DND-41 (cell line): ENCODE results near the gene LYZ.

Source experiments
- ATAC-seq: fragments of 200-7000 bp; cut with Tn5 transposase; 3 replicates; pipeline ENCODE4 v1.9.1; 2021; ENCODE audit warnings: low read depth; ENCODE audit not compliant: insufficient read depth
- DNase-seq: peaks from one replicate; pipeline ENCODE4 v3.0.0-alpha.2; 2020
- H2AFZ ChIP-seq: 2 replicates; pipeline ENCODE4 v1.6.0; 2012; ENCODE audit warnings: low read depth, low read length
- H3K27ac ChIP-seq: 2 replicates; pipeline ENCODE4 v1.5.1; 2012; ENCODE audit warnings: low read length, inconsistent platforms
- H3K27me3 ChIP-seq: fragments of 200-600 bp; sonication (generic); 2 replicates; pipeline ENCODE4 v1.6.0; 2012; ENCODE audit warnings: low read length, mild to moderate bottlenecking, inconsistent platforms; ENCODE audit not compliant: insufficient read depth, poor library complexity
- H3K36me3 ChIP-seq: 2 replicates; pipeline ENCODE4 v1.5.1; 2012; ENCODE audit warnings: low read length, inconsistent platforms; ENCODE audit not compliant: insufficient read depth
- H3K4me1 ChIP-seq: 2 replicates; pipeline ENCODE4 v1.5.1; 2012; ENCODE audit warnings: mild to moderate bottlenecking, low read length; ENCODE audit not compliant: insufficient read depth
- H3K4me2 ChIP-seq: 2 replicates; pipeline ENCODE4 v1.6.0; 2012; ENCODE audit warnings: mild to moderate bottlenecking, moderate library complexity, low read length, inconsistent platforms; ENCODE audit not compliant: insufficient read depth
- H3K4me3 ChIP-seq, 2 experiments: fragments of 200-600 bp in 1 of 2; shearing (Covaris generic) in 1 of 2; 2 replicates each; pipeline ENCODE4 v1.5.1; 2012 to 2016; ENCODE audit warnings: inconsistent platforms in 2 of 2, low read length in 2 of 2, mild to moderate bottlenecking in 2 of 2, low read depth in 1 of 2, moderate library complexity in 1 of 2
- H3K79me2 ChIP-seq: 2 replicates; pipeline ENCODE4 v1.6.0; 2012; ENCODE audit warnings: low read length, inconsistent platforms; ENCODE audit not compliant: insufficient read depth
- H3K9ac ChIP-seq: 2 replicates; pipeline ENCODE4 v1.6.0; 2012; ENCODE audit warnings: low read depth, mild to moderate bottlenecking, inconsistent platforms, low read length, moderate library complexity
- H3K9me3 ChIP-seq: 2 replicates; pipeline ENCODE4 v1.5.1; 2012; ENCODE audit warnings: low read length, moderate library complexity, mild to moderate bottlenecking, inconsistent platforms; ENCODE audit not compliant: insufficient read depth, severe bottlenecking
- H4K20me1 ChIP-seq: 2 replicates; pipeline ENCODE4 v1.6.0; 2012; ENCODE audit warnings: low read length; ENCODE audit not compliant: insufficient read depth
- CTCF ChIP-seq: IDR thresholded peaks from 2 replicates; pipeline ENCODE4 v1.5.1; 2012; ENCODE audit warnings: borderline replicate concordance, low read length, moderate library complexity, mild to moderate bottlenecking; ENCODE audit not compliant: poor library complexity, severe bottlenecking; ENCODE audit errors: extremely low read depth
- EZH2 ChIP-seq: IDR thresholded peaks from 3 replicates; pipeline ENCODE4 v1.6.1; 2012; ENCODE audit warnings: borderline replicate concordance, low read depth, mild to moderate bottlenecking, moderate library complexity, low read length, inconsistent platforms; ENCODE audit not compliant: severe bottlenecking

Gene LYZ

DNA sequence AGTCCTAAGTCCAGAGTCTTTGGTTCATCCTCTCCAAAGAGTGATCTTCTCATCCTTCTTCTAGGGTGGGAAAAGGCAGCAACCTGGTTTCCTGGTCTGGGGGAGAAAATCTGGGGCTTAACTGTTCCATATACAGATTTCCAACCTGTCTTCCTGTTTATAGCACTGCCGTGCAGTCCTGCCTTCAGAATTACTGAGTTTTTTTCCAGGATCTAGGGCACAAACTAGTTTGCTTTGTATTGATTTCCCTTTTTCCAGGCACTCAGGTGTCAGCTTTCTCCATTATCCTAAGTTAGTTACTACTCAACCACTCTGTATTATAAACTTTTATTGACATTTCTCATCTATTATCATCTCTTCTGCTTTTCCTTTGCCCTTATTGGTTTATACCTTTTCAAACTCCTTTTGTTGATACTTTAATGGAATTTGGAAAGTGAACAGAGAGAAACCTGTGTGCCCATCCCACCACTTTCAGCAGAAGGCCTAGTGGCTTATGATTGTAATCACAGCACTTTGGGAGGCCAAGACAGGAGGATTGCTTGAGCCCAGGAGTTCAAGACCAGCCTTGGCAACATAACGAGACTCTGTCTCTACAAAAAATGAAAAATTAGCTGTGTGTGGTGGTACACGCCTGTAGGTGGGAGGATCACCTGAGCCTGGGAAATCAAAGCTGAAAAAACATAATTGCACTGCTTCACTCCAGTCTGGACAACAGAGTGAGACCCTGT is 4.1 kb upstream of the LYZ start:
- DNase-seq = no peak
- Histone ChIP-seq H3K9ac (no peak overlapping the region), H2AFZ (no peak overlapping the region)

DNA sequence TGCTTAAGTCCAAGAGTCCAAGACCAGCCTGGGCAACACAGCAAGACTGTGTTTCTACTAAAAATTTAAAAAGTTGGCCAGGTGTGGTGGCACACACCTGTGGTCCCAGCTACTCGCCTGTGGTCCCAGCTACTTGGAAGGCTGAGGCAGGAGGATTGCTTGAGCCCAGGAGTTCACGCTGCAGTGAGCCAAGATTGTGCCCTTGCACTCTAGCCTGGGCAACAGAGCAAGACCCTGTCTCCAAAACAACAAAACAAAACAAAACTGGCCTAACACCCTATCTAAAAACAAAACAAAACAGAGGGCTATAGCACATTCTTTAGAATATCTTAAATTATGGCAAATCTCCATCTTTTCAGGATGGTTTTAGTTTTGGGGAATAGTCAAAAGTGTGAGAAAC is 3.1 kb upstream of the LYZ start:
- no peaks in the 10 kb centered on the region for H3K36me3 ChIP-seq
- no peaks in the 10 kb centered on the region for H3K79me2 ChIP-seq
- H3K27ac ChIP-seq = no peak overlapping the region
- H3K9ac ChIP-seq = no peak overlapping the region
- H3K4me2 ChIP-seq = no peak overlapping the region
- ATAC-seq (no peak), DNase-seq (no peak)
- TF ChIP-seq EZH2 (no peak), CTCF (no peak)
- H2AFZ ChIP-seq = no peak overlapping the region
- H4K20me1 ChIP-seq = no peaks in the 10 kb centered on the region
- H3K27me3 ChIP-seq = peaks cover 9% of the 10 kb centered on the region
- no peaks in the 10 kb centered on the region for H3K9me3 ChIP-seq
- H3K4me3 ChIP-seq = no peak overlapping the region
- no peaks in the 10 kb centered on the region for H3K4me1 ChIP-seq

More for the DNA sequence above, 4.1 kb upstream of the LYZ start:
- no peaks in the 10 kb centered on the region for H3K36me3 ChIP-seq
- H3K4me1 ChIP-seq = no peaks in the 10 kb centered on the region
- no peak for ATAC-seq
- H3K27ac ChIP-seq = no peak overlapping the region
- no peaks in the 10 kb centered on the region for H3K9me3 ChIP-seq
- TF ChIP-seq CTCF = no peak
- no peak for TF ChIP-seq EZH2
- peaks cover 7% of the 10 kb centered on the region for H3K27me3 ChIP-seq
- H3K4me2 ChIP-seq = no peak overlapping the region
- H3K79me2 ChIP-seq = no peaks in the 10 kb centered on the region
- H3K4me3 ChIP-seq = no peak overlapping the region
- H4K20me1 ChIP-seq = no peaks in the 10 kb centered on the region

- Histone ChIP-seq H3K79me2 (no peaks in the 10 kb centered on the region), H3K4me2 (no peak overlapping the region)
- TF ChIP-seq CTCF = no peak
- TF ChIP-seq EZH2 = no peak
Observed at GRCh38 chr12:69345742-69346141, 2.4 kb upstream of the LYZ start.

More at GRCh38 chr12:69345742-69346141, 2.4 kb upstream of the LYZ start:
- ATAC-seq = no peak
- Histone ChIP-seq H3K36me3 (no peaks in the 10 kb centered on the region), H4K20me1 (no peaks in the 10 kb centered on the region), H2AFZ (no peak overlapping the region), H3K27ac (no peak overlapping the region), H3K4me3 (no peak overlapping the region), H3K27me3 (peaks cover 7% of the 10 kb centered on the region), H3K4me1 (no peaks in the 10 kb centered on the region), H3K9ac (no peak overlapping the region), H3K9me3 (no peaks in the 10 kb centered on the region)
- no peak for DNase-seq
